HG03280 (cell line): ENCODE measurements around the gene CPA2.

Source experiments
- ATAC-seq: cut with Tn5 transposase; IDR thresholded peaks from one replicate; pipeline ENCODE4 v1.9.1; 2021; ENCODE audit warnings: mild to moderate bottlenecking, moderate library complexity; ENCODE audit not compliant: unreplicated experiment

The CPA2 gene

GRCh38 chr7:130278860-130279259 lies 12.2 kb downstream of the CPA2 start:
- no peak for ATAC-seq

GRCh38 chr7:130279286-130279685 lies 12.6 kb downstream of the CPA2 start:
- no peak for ATAC-seq

- no peak for ATAC-seq
Measured at GRCh38 chr7:130279906-130280305, 13.2 kb downstream of the CPA2 start.

- no peak for ATAC-seq
Measured at GRCh38 chr7:130281260-130281659, 14.6 kb downstream of the CPA2 start.

DNA sequence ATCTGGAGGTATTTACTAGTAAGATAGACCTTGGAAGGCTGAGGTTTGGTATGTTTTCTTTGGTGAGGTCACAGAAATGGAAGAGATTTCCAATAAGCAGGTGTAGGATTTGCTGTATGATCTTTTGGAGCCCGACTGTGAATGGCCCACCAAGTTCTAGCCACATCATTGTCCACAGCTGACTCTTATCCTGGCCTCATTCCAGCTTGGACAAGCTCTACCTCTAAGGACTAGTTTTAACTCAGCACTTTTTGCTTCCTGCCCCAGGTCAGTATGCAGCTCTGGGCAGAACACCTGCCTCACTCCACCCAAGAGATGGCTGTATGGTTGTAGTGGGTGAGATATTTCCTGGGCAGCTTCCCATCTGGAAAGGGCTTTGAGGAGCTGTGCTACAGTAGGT lies 20.2 kb downstream of the CPA2 start:
- no peak for ATAC-seq

- ATAC-seq = no peak
Measured at GRCh38 chr7:130288168-130288567, 21.5 kb downstream of the CPA2 start.

DNA sequence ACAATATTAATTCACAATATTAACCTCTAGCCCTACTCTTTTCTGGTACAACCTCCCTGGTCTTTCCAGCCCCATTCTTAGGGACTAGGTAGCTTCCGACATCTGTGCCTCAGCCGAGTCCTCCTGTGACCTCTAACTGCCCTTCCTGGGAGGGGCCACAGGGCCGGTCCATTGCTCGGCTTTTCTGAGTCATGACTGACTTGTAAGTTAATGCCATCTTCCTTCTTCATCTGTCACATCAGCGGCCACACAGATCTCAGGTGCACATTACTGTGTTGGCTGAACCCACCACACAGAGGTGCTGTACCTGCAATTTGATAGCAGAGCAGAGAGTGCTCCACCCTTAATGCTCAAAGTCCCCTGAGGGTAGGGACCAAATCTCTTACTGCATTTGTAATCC lies 22.2 kb downstream of the CPA2 start:
- ATAC-seq = no peak

- ATAC-seq = no peak
Measured at GRCh38 chr7:130289478-130289877, 22.8 kb downstream of the CPA2 start.

DNA sequence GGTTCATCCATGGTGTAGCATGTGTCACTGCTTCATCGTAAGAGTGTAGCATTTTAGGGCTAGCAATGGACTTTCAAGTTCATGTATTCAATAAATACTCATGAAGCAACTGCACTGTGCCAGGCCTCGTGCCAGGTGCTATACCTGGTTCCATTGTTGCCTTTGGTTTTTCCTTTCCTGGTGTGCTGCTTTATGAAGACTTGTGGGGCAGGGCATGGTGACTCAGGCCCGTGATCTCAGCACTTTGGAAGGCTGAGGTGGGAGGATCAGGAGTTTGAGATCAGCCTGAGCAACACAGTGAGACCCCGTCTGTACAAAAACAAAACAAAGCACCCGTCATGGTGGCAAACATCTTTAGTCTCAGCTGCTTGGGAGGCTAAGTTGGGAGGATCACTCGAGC lies 24.1 kb downstream of the CPA2 start:
- no peak for ATAC-seq

GRCh38 chr7:130292682-130293257 lies 26.1 kb downstream of the CPA2 start, which contains the start of gene CPA4:
Gene CPA4 (plus strand): TSS chr7:130293161. CDS start chr7:130293181, 20 bp downstream.
- no peak for ATAC-seq

DNA sequence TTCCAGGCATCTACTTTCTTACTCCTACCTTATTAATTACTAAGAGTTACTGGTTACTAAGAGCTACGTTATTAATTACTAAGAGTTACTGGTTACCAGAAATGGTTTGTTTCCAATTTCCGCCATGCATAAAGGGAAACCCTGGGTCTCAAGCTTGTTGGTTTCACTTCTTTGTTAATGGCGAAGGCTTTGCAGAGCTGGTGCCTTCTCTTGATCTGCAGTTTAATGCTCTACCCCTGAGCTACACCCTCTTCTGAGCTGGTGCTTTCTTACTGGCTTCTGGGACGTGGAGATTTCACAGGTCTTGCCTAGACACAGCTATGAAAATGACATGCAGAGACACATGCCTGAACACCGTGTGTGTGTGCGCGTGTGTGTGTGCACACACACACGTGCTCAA lies 26.9 kb downstream of the CPA2 start:
- ATAC-seq = no peak

- ATAC-seq = no peak
Measured at GRCh38 chr7:130294314-130294713, 27.7 kb downstream of the CPA2 start.

DNA sequence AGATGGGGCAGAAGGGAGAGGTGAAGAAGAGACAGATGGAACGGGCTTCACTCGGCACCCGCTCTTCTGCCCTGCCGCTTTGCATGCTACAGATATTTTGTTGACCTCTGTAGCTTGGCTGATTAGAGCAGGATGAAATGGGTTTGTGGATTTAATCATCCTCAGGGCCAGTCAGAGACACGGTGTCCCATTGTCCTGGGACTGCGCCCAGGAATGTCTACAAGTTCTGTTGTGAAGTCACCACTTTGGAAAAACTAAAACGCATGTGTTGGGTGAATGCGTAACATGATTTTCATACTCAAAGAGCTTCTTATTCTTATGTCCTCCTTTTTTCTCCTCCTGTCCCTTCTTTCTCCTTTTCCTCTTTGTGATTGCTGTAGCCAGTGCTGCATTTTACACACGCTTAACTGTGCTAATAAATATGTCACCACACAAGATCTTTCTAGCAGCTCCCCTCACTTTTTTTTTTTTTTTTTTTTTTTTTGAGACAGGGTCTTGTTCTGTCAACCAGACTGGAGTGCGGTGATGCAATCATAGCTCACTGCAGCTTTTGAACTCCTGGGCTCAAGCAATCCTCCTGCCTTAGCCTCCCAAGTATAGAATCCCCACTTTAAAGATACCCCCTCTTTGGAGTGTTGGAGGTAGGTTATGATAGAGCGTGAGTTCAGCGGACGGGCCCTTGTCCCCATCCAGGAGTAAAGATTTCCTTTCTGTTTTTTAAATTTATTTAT lies 29.7 kb downstream of the CPA2 start:
- no peak for ATAC-seq

- ATAC-seq = no peak
Measured at GRCh38 chr7:130297628-130298543, 31.2 kb downstream of the CPA2 start.

DNA sequence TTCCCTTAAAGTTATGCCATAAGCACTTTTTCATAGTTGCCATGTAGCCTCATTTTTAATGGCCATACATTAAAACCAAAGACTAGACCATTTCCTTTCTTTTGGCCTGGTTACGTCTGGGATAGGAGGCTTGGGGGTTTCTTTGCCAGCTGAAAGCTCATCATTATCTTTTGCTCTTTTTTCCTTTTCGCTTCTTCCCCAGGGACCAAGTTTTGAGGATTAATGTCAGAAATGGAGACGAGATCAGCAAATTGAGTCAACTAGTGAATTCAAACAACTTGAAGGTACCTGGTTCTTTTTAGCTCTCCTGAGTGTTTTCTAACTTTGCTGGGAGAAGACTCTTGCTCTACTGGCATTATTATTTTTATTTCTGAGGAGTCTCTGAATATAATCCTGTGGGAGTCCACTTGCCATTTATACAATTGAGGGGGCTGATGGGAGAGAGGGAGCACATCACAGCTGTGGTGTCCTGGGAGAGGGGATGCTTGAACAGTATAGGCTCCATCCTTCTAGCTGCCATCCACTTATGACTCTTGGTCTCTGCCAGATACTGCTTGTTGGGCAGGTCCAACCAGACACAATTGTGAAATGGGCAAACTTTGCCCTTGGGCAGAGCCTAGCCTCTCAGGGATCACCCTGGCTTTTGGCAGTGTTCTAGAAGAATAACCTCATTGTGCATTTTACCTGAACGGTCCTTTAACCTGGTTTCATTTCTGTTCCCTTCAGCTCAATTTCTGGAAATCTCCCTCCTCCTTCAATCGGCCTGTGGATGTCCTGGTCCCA lies 32.1 kb downstream of the CPA2 start:
- no peak for ATAC-seq

- ATAC-seq = no peak
Measured at GRCh38 chr7:130299866-130300265, 33.2 kb downstream of the CPA2 start.

DNA sequence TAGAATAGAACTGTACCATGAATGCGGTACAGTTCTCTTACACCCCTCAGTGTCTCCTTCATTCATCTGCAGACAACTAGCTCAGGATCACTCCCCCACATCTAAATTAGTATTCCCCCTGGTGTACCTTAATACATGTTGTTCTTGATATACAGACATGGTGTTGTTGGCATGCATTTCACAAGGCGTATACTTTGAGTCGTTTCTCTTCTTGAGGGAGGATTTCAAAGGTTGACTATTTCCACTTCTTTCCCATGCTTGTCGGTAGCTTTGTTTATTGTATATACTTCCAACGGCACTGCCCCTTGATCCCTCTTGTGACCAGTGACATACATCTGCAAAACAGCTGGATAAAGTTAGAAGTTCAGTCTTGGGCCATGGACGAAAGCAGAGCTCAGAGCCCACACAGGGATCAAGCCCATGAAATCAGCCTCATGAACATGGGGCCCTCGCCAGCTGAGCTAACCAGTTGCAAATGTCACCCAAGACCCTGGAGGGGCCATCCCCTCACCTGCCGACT lies 34.9 kb downstream of the CPA2 start:
- ATAC-seq = no peak

GRCh38 chr7:130302649-130303048 lies 36.0 kb downstream of the CPA2 start:
- no peak for ATAC-seq

DNA sequence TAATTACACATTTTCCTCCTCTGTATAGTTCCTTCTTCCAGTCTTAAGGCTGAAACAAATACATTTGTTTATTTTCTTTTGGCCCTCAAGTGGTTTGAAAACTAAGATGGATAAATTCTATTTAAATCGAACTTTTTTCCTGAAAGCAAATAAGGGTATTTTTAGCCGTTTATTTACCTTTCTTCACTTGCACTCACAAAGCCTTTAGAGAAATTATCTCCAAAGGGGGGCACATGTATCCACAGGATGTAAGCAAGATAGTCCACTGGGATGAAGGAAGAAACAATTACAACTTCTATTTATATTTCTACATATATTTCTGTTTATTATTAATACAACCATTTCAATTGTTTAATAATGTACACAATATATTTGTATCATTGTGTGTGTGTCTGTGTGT lies 36.5 kb downstream of the CPA2 start:
- no peak for ATAC-seq

GRCh38 chr7:130303551-130303950 lies 36.9 kb downstream of the CPA2 start:
- no peak for ATAC-seq

GRCh38 chr7:130303982-130304381 lies 37.3 kb downstream of the CPA2 start:
- ATAC-seq = no peak
